Measurements from ENCODE around the gene CSNK1D.

- TF ChIP-seq CTCF (IDR thresholded peaks at IDR 0.05) (no peak), POLR2A (IDR thresholded peaks at IDR 0.05) (no peak)
Measured at GRCh38 chr17:82240506-82241182, 32.9 kb downstream of the CSNK1D start.
